Brain microvascular endothelial cell (primary cell): ENCODE measurements around the gene PIEZO2.

Experiments
- DNase-seq: peaks from one replicate; pipeline ENCODE4 v3.0.0-alpha.2; 2020
- H3K27ac ChIP-seq: fragments of 250-450 bp; sonication (Bioruptor Pico); 2 replicates; pipeline ENCODE4 v1.5.1; 2020; ENCODE audit warnings: mild to moderate bottlenecking, moderate library complexity
- H3K27me3 ChIP-seq: fragments of 250-450 bp; sonication (Bioruptor Pico); replicated peaks from 2 replicates; pipeline ENCODE4 v1.5.1; 2020; ENCODE audit warnings: mild to moderate bottlenecking
- H3K36me3 ChIP-seq: fragments of 250-450 bp; sonication (Bioruptor Pico); replicated peaks from 2 replicates; pipeline ENCODE4 v1.5.1; 2020; ENCODE audit warnings: mild to moderate bottlenecking
- H3K4me3 ChIP-seq: 2 replicates; pipeline ENCODE4 v1.5.1; 2011; ENCODE audit warnings: low read depth, mild to moderate bottlenecking, control low read depth, low read length, moderate library complexity
- in situ Hi-C: cut with HindIII; loops from 2 replicates; pipeline ENCODE4 v1.10.0; 2017; ENCODE audit warnings: low sequenced_read_pairs, low pct_ligation_motif_present
- TF ChIP-seq, protein P1 (sequence below): IDR thresholded peaks from 2 replicates; pipeline ENCODE4 v1.5.1; 2011; ENCODE audit warnings: low read depth, mild to moderate bottlenecking, moderate library complexity, low read length, control low read depth, inconsistent platforms; ENCODE audit errors: missing control alignments

Gene PIEZO2

DNA sequence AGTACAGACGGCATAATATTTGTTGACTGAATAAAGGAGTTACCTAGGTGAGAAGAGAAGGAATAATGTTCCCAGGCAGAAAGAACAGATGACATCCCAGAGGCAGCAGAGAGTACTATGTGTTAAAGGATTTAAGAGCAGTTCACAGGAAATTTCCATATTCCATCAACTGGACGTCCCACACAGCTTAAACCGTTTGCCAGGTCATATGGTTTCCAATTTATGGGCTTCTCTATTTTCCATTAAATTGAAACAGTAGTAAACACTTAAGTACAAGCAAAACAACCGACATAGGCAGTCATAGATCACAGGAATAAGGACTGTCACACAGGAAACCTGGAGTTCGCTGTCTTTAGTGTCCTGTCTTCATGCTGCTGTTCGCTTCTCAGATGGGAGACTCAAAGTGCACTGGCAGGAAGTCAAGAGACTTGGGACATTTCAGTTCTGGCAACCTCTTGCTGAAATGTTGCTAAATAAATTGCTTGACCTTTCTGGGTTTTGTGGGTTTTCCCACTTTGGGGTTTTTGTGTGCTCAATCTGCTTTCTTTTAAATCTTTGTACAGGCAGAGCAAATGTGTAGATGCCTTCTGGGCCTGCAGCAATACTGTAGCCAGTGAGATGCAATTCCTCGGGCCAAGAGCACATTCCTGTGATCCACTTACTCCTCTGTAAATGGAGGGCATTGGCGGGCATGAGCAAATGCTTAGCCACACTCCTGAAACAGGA is 5.8 kb upstream of the PIEZO2 start:
- no peak overlapping the region for H3K27ac ChIP-seq
- TF ChIP-seq, protein P1, sequence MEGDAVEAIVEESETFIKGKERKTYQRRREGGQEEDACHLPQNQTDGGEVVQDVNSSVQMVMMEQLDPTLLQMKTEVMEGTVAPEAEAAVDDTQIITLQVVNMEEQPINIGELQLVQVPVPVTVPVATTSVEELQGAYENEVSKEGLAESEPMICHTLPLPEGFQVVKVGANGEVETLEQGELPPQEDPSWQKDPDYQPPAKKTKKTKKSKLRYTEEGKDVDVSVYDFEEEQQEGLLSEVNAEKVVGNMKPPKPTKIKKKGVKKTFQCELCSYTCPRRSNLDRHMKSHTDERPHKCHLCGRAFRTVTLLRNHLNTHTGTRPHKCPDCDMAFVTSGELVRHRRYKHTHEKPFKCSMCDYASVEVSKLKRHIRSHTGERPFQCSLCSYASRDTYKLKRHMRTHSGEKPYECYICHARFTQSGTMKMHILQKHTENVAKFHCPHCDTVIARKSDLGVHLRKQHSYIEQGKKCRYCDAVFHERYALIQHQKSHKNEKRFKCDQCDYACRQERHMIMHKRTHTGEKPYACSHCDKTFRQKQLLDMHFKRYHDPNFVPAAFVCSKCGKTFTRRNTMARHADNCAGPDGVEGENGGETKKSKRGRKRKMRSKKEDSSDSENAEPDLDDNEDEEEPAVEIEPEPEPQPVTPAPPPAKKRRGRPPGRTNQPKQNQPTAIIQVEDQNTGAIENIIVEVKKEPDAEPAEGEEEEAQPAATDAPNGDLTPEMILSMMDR = no peak
- no peaks in the 10 kb centered on the region for H3K36me3 ChIP-seq
- in situ Hi-C loops = no loop called here
- H3K27me3 ChIP-seq = no peaks in the 10 kb centered on the region
- no peak overlapping the region for H3K4me3 ChIP-seq
- DNase-seq = no peak

DNA sequence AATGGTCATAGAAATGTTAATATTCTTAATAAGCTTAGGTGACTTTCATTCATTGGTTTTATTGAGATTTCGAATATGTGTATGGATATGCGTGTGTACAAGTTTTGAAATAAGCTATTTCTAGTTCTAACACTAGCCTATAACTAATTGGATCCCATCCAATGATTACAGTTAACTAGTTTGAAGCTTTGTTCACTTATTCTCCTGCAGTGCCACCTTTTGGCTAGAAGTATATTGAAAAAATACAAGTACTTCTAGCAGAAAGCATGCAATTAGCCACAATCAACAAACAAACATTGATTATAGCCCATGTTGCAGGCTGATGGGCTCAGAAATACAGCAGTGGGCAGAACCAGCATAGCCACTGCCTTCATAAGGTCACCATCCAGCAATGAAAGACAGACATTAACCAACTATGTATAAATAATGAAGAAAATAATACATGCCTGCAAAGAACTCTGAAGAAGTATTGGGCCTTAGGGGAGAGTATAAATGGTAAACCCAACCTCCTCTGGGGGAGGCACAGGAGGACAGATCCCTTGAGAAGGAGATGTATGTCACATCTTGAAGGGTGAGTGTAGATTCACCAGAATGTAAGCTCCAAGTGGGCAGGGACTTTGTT is 5.1 kb upstream of the PIEZO2 start:
- H3K27ac ChIP-seq = no peak overlapping the region
- in situ Hi-C loops = no loop called here
- H3K36me3 ChIP-seq = no peaks in the 10 kb centered on the region
- no peaks in the 10 kb centered on the region for H3K27me3 ChIP-seq
- TF ChIP-seq, protein P1 = peak; percentile 35
- no peak for DNase-seq
- H3K4me3 ChIP-seq = no peak overlapping the region

GRCh38 chr18:11153097-11153496 is 3.7 kb upstream of the PIEZO2 start:
- DNase-seq = no peak
- H3K27ac ChIP-seq = no peak overlapping the region
- in situ Hi-C loops = no loop called here
- H3K4me3 ChIP-seq = no peak overlapping the region
- no peaks in the 10 kb centered on the region for H3K27me3 ChIP-seq
- no peaks in the 10 kb centered on the region for H3K36me3 ChIP-seq
- TF ChIP-seq, protein P1 = no peak

DNA sequence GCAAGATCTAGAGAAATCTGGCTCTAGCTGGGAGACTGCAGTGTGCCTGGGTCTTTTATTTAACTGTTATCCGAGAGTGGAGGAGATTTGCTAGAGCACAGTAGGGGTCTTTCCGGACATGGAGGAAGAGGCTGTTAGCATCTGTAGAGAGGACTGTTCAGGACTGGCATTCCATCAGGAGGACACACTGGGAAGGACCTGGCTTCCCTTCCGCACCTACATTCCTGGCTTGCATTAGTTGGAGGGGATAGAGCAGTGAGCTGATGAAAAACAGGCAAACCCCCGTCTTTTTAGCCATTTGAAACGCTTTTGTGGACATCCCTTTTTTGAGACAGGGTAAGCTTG is 874 bp upstream of the PIEZO2 start:
- Histone ChIP-seq H3K27ac (no peak overlapping the region), H3K36me3 (no peaks in the 10 kb centered on the region), H3K27me3 (no peaks in the 10 kb centered on the region), H3K4me3 (no peak overlapping the region)
- no peak for DNase-seq
- in situ Hi-C loops = no loop called here
- TF ChIP-seq, protein P1 = no peak

DNA sequence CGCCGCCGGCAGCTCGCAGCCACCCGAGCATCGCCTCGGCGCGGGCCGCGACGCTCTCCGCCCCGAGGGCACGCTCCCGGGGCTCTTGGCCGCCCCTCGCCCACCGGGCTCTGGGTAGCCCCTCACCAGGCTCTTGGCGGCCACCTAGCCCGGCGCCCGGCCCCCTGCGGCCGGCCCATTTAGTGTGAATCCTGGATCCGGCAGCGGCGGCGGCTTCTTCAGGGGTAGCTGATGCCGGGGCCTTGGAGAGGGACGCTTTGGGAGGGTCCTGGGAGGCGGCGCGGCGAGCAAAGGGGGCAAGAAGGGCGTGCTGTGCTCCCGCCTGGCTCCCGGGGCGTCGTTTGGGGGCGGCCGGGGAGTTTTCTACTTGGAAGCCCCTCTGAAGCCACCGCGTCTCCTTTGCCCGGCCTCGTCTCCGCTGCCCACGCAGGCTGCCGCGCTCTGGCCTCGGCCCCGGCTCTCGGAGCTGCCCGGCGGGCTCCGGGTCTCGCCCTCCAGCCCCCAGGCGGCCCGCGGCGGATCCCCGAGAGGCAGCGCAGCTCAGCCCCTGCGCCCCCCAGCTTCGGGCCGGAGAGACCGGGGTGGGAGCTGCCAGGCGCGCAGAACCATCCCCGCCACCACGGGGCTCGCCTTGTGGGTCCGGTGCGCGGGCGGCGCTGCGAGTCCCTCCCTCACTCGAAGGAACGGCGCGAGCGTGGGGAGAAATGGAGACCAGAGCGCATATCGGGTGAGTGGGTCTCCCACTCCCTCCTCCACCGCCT is 509 bp downstream of the PIEZO2 start:
- TF ChIP-seq, protein P1 = no peak
- in situ Hi-C loops = no loop called here
- Histone ChIP-seq H3K27ac (peak overlapping the region; percentile 0), H3K27me3 (no peaks in the 10 kb centered on the region), H3K4me3 (peak overlapping the region; percentile 69), H3K36me3 (no peaks in the 10 kb centered on the region)
- no peak for DNase-seq
